Measurements from ENCODE around the gene CHRDL2.

CHRDL2 gene

GRCh38 chr11:74675761-74676160, 55.5 kb downstream of the CHRDL2 start:
- ChIA-PET POLR2A (ENCODE audit: low non-redundant PET) (no interaction called here), CTCF (no interaction called here)
- DNase-seq (ENCODE audit: low spot score) = no peak
- TF ChIP-seq CTCF (conservative IDR thresholded peaks at IDR 0.05; ENCODE audit: low read depth) = no peak
- H3K27ac ChIP-seq = no peak overlapping the region

GRCh38 chr11:74673693-74674360, 57.4 kb downstream of the CHRDL2 start:
- ChIA-PET CTCF (no interaction called here), POLR2A (ENCODE audit: low non-redundant PET) (no interaction called here)
- TF ChIP-seq CTCF (conservative IDR thresholded peaks at IDR 0.05; ENCODE audit: low read depth) = no peak
- peak overlapping the region; percentile 76 for H3K27ac ChIP-seq
- no peak for DNase-seq (ENCODE audit: low spot score)

- CTCF ChIA-PET = interaction anchor here (1.0 kb wide), 1 partner anchor 28 kb away, joined by 3 read pairs; no protein-coding TSS in a partner anchor
- peak; percentile 63 for DNase-seq (ENCODE audit: low spot score)
- POLR2A ChIA-PET (ENCODE audit: low non-redundant PET) = no interaction called here
- peak overlapping the region; percentile 76 for H3K27ac ChIP-seq
- no peak for TF ChIP-seq CTCF (conservative IDR thresholded peaks at IDR 0.05; ENCODE audit: low read depth)
Observed at GRCh38 chr11:74672956-74673692, 58.1 kb downstream of the CHRDL2 start.

GRCh38 chr11:74672332-74672955, 58.8 kb downstream of the CHRDL2 start:
- POLR2A ChIA-PET (ENCODE audit: low non-redundant PET) = no interaction called here
- peak overlapping the region; percentile 76 for H3K27ac ChIP-seq
- TF ChIP-seq CTCF (conservative IDR thresholded peaks at IDR 0.05; ENCODE audit: low read depth) = no peak
- CTCF ChIA-PET = interaction anchor here (1.0 kb wide), 1 partner anchor 29 kb away, joined by 3 read pairs; no protein-coding TSS in a partner anchor
- no peak for DNase-seq (ENCODE audit: low spot score)

GRCh38 chr11:74671520-74672196, 59.6 kb downstream of the CHRDL2 start:
- CTCF ChIA-PET = no interaction called here
- no peak for DNase-seq (ENCODE audit: low spot score)
- peak overlapping the region; percentile 37; the same call in 1 of the 2 replicates for H3K27ac ChIP-seq
- TF ChIP-seq CTCF (conservative IDR thresholded peaks at IDR 0.05; ENCODE audit: low read depth) = no peak
- POLR2A ChIA-PET (ENCODE audit: low non-redundant PET) = no interaction called here

- no peak for TF ChIP-seq CTCF (conservative IDR thresholded peaks at IDR 0.05; ENCODE audit: low read depth)
- no peak for DNase-seq (ENCODE audit: low spot score)
- POLR2A ChIA-PET (ENCODE audit: low non-redundant PET) = no interaction called here
- CTCF ChIA-PET = no interaction called here
- no peak overlapping the region for H3K27ac ChIP-seq
Observed at GRCh38 chr11:74670171-74670570, 61.1 kb downstream of the CHRDL2 start.
